DND-41 (cell line): ENCODE measurements around the gene SMIM28.

Source experiments
- ATAC-seq: fragments of 200-7000 bp; cut with Tn5 transposase; 3 replicates; pipeline ENCODE4 v1.9.1; 2021; ENCODE audit warnings: low read depth; ENCODE audit not compliant: insufficient read depth
- DNase-seq: peaks from one replicate; pipeline ENCODE4 v3.0.0-alpha.2; 2020
- H2AFZ ChIP-seq: 2 replicates; pipeline ENCODE4 v1.6.0; 2012; ENCODE audit warnings: low read depth, low read length
- H3K27ac ChIP-seq: 2 replicates; pipeline ENCODE4 v1.5.1; 2012; ENCODE audit warnings: low read length, inconsistent platforms
- H3K27me3 ChIP-seq: fragments of 200-600 bp; sonication (generic); 2 replicates; pipeline ENCODE4 v1.6.0; 2012; ENCODE audit warnings: low read length, mild to moderate bottlenecking, inconsistent platforms; ENCODE audit not compliant: insufficient read depth, poor library complexity
- H3K36me3 ChIP-seq: 2 replicates; pipeline ENCODE4 v1.5.1; 2012; ENCODE audit warnings: low read length, inconsistent platforms; ENCODE audit not compliant: insufficient read depth
- H3K4me1 ChIP-seq: 2 replicates; pipeline ENCODE4 v1.5.1; 2012; ENCODE audit warnings: mild to moderate bottlenecking, low read length; ENCODE audit not compliant: insufficient read depth
- H3K4me2 ChIP-seq: 2 replicates; pipeline ENCODE4 v1.6.0; 2012; ENCODE audit warnings: mild to moderate bottlenecking, moderate library complexity, low read length, inconsistent platforms; ENCODE audit not compliant: insufficient read depth
- H3K4me3 ChIP-seq, 2 experiments: fragments of 200-600 bp in 1 of 2; shearing (Covaris generic) in 1 of 2; 2 replicates each; pipeline ENCODE4 v1.5.1; 2012 to 2016; ENCODE audit warnings: inconsistent platforms in 2 of 2, low read length in 2 of 2, mild to moderate bottlenecking in 2 of 2, low read depth in 1 of 2, moderate library complexity in 1 of 2
- H3K79me2 ChIP-seq: 2 replicates; pipeline ENCODE4 v1.6.0; 2012; ENCODE audit warnings: low read length, inconsistent platforms; ENCODE audit not compliant: insufficient read depth
- H3K9ac ChIP-seq: 2 replicates; pipeline ENCODE4 v1.6.0; 2012; ENCODE audit warnings: low read depth, mild to moderate bottlenecking, inconsistent platforms, low read length, moderate library complexity
- H3K9me3 ChIP-seq: 2 replicates; pipeline ENCODE4 v1.5.1; 2012; ENCODE audit warnings: low read length, moderate library complexity, mild to moderate bottlenecking, inconsistent platforms; ENCODE audit not compliant: insufficient read depth, severe bottlenecking
- H4K20me1 ChIP-seq: 2 replicates; pipeline ENCODE4 v1.6.0; 2012; ENCODE audit warnings: low read length; ENCODE audit not compliant: insufficient read depth
- EZH2 ChIP-seq: IDR thresholded peaks from 3 replicates; pipeline ENCODE4 v1.6.1; 2012; ENCODE audit warnings: borderline replicate concordance, low read depth, mild to moderate bottlenecking, moderate library complexity, low read length, inconsistent platforms; ENCODE audit not compliant: severe bottlenecking
- TF ChIP-seq, protein P1 (sequence below): IDR thresholded peaks from 2 replicates; pipeline ENCODE4 v1.5.1; 2012; ENCODE audit warnings: borderline replicate concordance, low read length, moderate library complexity, mild to moderate bottlenecking; ENCODE audit not compliant: poor library complexity, severe bottlenecking; ENCODE audit errors: extremely low read depth

The SMIM28 gene

GRCh38 chr6:138371452-138371711, 6.3 kb upstream of the SMIM28 start:
- no peaks in the 10 kb centered on the region for H3K4me1 ChIP-seq
- H3K27ac ChIP-seq: no peak overlapping the region
- H3K4me3 ChIP-seq: no peak overlapping the region
- no peaks in the 10 kb centered on the region for H3K79me2 ChIP-seq
- TF ChIP-seq EZH2: no peak
- TF ChIP-seq, protein P1, sequence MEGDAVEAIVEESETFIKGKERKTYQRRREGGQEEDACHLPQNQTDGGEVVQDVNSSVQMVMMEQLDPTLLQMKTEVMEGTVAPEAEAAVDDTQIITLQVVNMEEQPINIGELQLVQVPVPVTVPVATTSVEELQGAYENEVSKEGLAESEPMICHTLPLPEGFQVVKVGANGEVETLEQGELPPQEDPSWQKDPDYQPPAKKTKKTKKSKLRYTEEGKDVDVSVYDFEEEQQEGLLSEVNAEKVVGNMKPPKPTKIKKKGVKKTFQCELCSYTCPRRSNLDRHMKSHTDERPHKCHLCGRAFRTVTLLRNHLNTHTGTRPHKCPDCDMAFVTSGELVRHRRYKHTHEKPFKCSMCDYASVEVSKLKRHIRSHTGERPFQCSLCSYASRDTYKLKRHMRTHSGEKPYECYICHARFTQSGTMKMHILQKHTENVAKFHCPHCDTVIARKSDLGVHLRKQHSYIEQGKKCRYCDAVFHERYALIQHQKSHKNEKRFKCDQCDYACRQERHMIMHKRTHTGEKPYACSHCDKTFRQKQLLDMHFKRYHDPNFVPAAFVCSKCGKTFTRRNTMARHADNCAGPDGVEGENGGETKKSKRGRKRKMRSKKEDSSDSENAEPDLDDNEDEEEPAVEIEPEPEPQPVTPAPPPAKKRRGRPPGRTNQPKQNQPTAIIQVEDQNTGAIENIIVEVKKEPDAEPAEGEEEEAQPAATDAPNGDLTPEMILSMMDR: no peak
- H3K36me3 ChIP-seq: no peaks in the 10 kb centered on the region
- H3K27me3 ChIP-seq: peaks cover 9% of the 10 kb centered on the region
- ATAC-seq (no peak), DNase-seq (no peak)
- no peaks in the 10 kb centered on the region for H4K20me1 ChIP-seq
- no peak overlapping the region for H2AFZ ChIP-seq
- H3K4me2 ChIP-seq: no peak overlapping the region
- no peaks in the 10 kb centered on the region for H3K9me3 ChIP-seq
- H3K9ac ChIP-seq: no peak overlapping the region

GRCh38 chr6:138371720-138372119, 6.0 kb upstream of the SMIM28 start:
- ATAC-seq: no peak
- DNase-seq: no peak
- Histone ChIP-seq H3K4me1 (no peaks in the 10 kb centered on the region), H2AFZ (no peak overlapping the region), H3K27ac (no peak overlapping the region), H3K4me2 (no peak overlapping the region), H3K27me3 (peaks cover 9% of the 10 kb centered on the region), H3K36me3 (no peaks in the 10 kb centered on the region), H3K9me3 (no peaks in the 10 kb centered on the region), H3K4me3 (no peak overlapping the region), H3K79me2 (no peaks in the 10 kb centered on the region), H3K9ac (no peak overlapping the region), H4K20me1 (no peaks in the 10 kb centered on the region)
- no peak for TF ChIP-seq EZH2
- TF ChIP-seq, protein P1: no peak

- Histone ChIP-seq H3K27me3 (peaks cover 11% of the 10 kb centered on the region), H2AFZ (no peak overlapping the region), H4K20me1 (no peaks in the 10 kb centered on the region), H3K4me3 (no peak overlapping the region), H3K36me3 (no peaks in the 10 kb centered on the region), H3K79me2 (no peaks in the 10 kb centered on the region), H3K9me3 (no peaks in the 10 kb centered on the region), H3K9ac (no peak overlapping the region), H3K4me1 (no peaks in the 10 kb centered on the region), H3K4me2 (no peak overlapping the region), H3K27ac (no peak overlapping the region)
- DNase-seq (no peak), ATAC-seq (no peak)
- TF ChIP-seq EZH2: no peak
- TF ChIP-seq, protein P1: peak; percentile 24
Measured at GRCh38 chr6:138372711-138373463, 4.8 kb upstream of the SMIM28 start.
